Mesenchymal stem cell (in vitro differentiated cells and primary cell): ENCODE measurements around the gene MYL12A.

ENCODE experiments used
- DNase-seq: peaks from one replicate; pipeline ENCODE4 v3.0.0-alpha.2; 2013
- H2AFZ ChIP-seq: one replicate; pipeline ENCODE4 v1.6.1; 2013; ENCODE audit warnings: low read depth, mild to moderate bottlenecking, control low read depth, inconsistent platforms, low read length, moderate library complexity
- H2AK5ac ChIP-seq: 2 replicates; pipeline ENCODE4 v1.6.1; 2013; ENCODE audit warnings: low read length, moderate library complexity, mild to moderate bottlenecking, inconsistent platforms; ENCODE audit not compliant: severe bottlenecking
- H2BK120ac ChIP-seq: one replicate; pipeline ENCODE4 v1.6.1; 2013; ENCODE audit warnings: low read depth, mild to moderate bottlenecking, inconsistent platforms, low read length, moderate library complexity
- H2BK12ac ChIP-seq, 2 experiments: one replicate each; pipeline ENCODE4 v1.6.1; 2013; ENCODE audit warnings: inconsistent platforms in 2 of 2, low read length in 2 of 2, mild to moderate bottlenecking in 2 of 2, moderate library complexity in 2 of 2, control low read depth in 1 of 2
- H2BK15ac ChIP-seq: one replicate; pipeline ENCODE4 v1.6.1; 2013; ENCODE audit warnings: mild to moderate bottlenecking, low read depth, inconsistent platforms; ENCODE audit not compliant: poor library complexity, severe bottlenecking
- H2BK5ac ChIP-seq: 2 replicates; pipeline ENCODE4 v1.6.1; 2013; ENCODE audit warnings: low read depth, mild to moderate bottlenecking, low read length, control low read depth, inconsistent platforms; ENCODE audit not compliant: poor library complexity, severe bottlenecking
- H3K14ac ChIP-seq, 2 experiments: one replicate each; pipeline ENCODE4 v1.6.1; 2013; ENCODE audit warnings: inconsistent platforms in 2 of 2, low read length in 2 of 2, control low read depth in 1 of 2, mild to moderate bottlenecking in 1 of 2, moderate library complexity in 1 of 2
- H3K18ac ChIP-seq, 2 experiments: one replicate each; pipeline ENCODE4 v1.6.1; 2013; ENCODE audit warnings: inconsistent platforms in 2 of 2, low read length in 2 of 2, control low read depth in 1 of 2, low read depth in 1 of 2, mild to moderate bottlenecking in 1 of 2
- H3K23ac ChIP-seq, 2 experiments: one replicate each; pipeline ENCODE4 v1.6.1; 2013; ENCODE audit warnings: inconsistent platforms in 2 of 2, low read length in 2 of 2, mild to moderate bottlenecking in 2 of 2, moderate library complexity in 2 of 2, control low read depth in 1 of 2
- H3K27ac ChIP-seq: 2 replicates; pipeline ENCODE4 v1.5.1; 2013; ENCODE audit warnings: mild to moderate bottlenecking, moderate library complexity, low read length, control low read depth, inconsistent platforms; ENCODE audit not compliant: poor library complexity, severe bottlenecking
- H3K27me3 ChIP-seq, 2 experiments: 2 replicates each; pipeline versions ENCODE4 v1.6.1 to v1.7.0; 2013; ENCODE audit warnings: low read length in 2 of 2, mild to moderate bottlenecking in 2 of 2, moderate library complexity in 2 of 2, control low read depth in 1 of 2, inconsistent platforms in 1 of 2; ENCODE audit not compliant: control insufficient read depth in 1 of 2, insufficient read depth in 1 of 2
- H3K36me3 ChIP-seq, 2 experiments: 2 replicates each; pipeline versions ENCODE4 v1.6.1 to v1.7.0; 2013; ENCODE audit warnings: low read length in 2 of 2, control low read depth in 1 of 2, inconsistent platforms in 1 of 2, low read depth in 1 of 2, mild to moderate bottlenecking in 1 of 2; ENCODE audit not compliant: insufficient read depth in 2 of 2, control insufficient read depth in 1 of 2
- H3K4ac ChIP-seq, 2 experiments: one replicate each; pipeline ENCODE4 v1.6.1; 2013; ENCODE audit warnings: inconsistent platforms in 2 of 2, low read length in 2 of 2, mild to moderate bottlenecking in 2 of 2, moderate library complexity in 2 of 2, control low read depth in 1 of 2, low read depth in 1 of 2
- H3K4me1 ChIP-seq: 2 replicates; pipeline ENCODE4 v1.6.1; 2013; ENCODE audit warnings: low read depth, low read length, control low read depth; ENCODE audit not compliant: control insufficient read depth, insufficient read depth
- H3K4me2 ChIP-seq: 2 replicates; pipeline ENCODE4 v1.6.1; 2013; ENCODE audit warnings: low read length, mild to moderate bottlenecking, inconsistent platforms; ENCODE audit not compliant: poor library complexity, severe bottlenecking
- H3K4me3 ChIP-seq, 2 experiments: 2 replicates each; pipeline versions ENCODE4 v1.5.1 to v1.7.0; 2013; ENCODE audit warnings: low read length in 2 of 2, mild to moderate bottlenecking in 2 of 2, control low read depth in 1 of 2, low read depth in 1 of 2; ENCODE audit not compliant: insufficient read depth in 1 of 2
- H3K79me1 ChIP-seq: replicated peaks from 2 replicates; pipeline ENCODE4 v1.6.1; 2013; ENCODE audit warnings: mild to moderate bottlenecking, control low read depth, low read length, inconsistent platforms; ENCODE audit not compliant: poor library complexity, severe bottlenecking
- H3K9ac ChIP-seq: 2 replicates; pipeline ENCODE4 v1.7.0; 2013; ENCODE audit warnings: mild to moderate bottlenecking, low read length, moderate library complexity
- H3K9me3 ChIP-seq: 2 replicates; pipeline ENCODE4 v1.7.0; 2013; ENCODE audit warnings: mild to moderate bottlenecking, low read length; ENCODE audit not compliant: control insufficient read depth
- H4K8ac ChIP-seq: one replicate; pipeline ENCODE4 v1.6.1; 2013; ENCODE audit warnings: inconsistent platforms, mild to moderate bottlenecking, low read length, moderate library complexity
- H4K91ac ChIP-seq: one replicate; pipeline ENCODE4 v1.6.1; 2013; ENCODE audit warnings: mild to moderate bottlenecking, low read length, inconsistent platforms
- WGBS: methylation state at CpG from one replicate; pipeline ENCODE4 v1.1.7; 2013; ENCODE audit warnings: mixed read lengths; 5-methylcytosine and 5-hydroxymethylcytosine counted together

The MYL12A gene

DNA sequence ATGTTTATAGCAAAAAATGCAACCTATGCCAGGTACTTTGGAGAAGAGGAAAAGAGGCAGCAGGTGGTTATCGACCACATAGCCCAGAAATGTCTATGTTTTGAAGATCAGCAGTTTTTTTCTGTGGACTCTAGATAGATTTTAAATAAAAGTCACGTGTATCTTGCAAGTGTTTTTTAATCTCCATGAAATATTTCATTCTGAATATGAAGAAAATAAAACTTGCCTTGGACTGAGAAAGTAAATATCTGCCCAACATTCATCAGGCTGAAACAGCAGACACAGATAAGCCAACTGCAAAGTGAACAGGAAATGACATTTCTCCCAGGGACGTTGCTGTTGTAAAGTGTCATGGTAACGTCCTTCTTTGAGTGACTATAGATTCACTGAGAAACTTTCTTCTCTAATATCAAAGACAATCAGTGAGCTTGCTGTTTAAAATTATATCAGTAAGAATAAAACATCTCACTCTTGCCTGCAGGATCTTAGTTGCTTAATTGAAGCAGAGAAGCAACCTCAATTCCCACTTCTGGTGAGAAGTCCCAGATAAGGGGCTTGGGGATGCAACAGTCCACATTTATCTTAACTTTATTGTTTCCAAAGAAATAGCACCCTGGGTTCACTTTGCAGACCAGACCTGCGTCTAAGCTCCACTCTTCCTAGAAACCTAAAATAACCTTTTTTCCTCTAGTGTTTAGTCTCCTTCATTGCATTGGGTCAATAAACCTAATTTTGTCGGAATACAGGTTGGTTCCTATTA is 34.1 kb upstream of the MYL12A start:
- no peak overlapping the region for H3K18ac ChIP-seq
- no peak overlapping the region for H3K4ac ChIP-seq
- H2BK15ac ChIP-seq: no peak overlapping the region
- H3K14ac ChIP-seq: no peak overlapping the region
- no peaks in the 10 kb centered on the region for H3K4me1 ChIP-seq
- H2AK5ac ChIP-seq: no peak overlapping the region
- DNase-seq: peak; percentile 31
- no peaks in the 10 kb centered on the region for H3K9me3 ChIP-seq
- H3K36me3 ChIP-seq: no peaks in the 10 kb centered on the region
- no peak overlapping the region for H2BK12ac ChIP-seq
- no peaks in the 10 kb centered on the region for H3K27me3 ChIP-seq
- no peak overlapping the region for H2BK120ac ChIP-seq
- H3K4me2 ChIP-seq: no peak overlapping the region
- no peak overlapping the region for H4K8ac ChIP-seq
- H3K79me1 ChIP-seq: no peaks in the 10 kb centered on the region
- H3K27ac ChIP-seq: no peak overlapping the region
- no peak overlapping the region for H4K91ac ChIP-seq
- H3K9ac ChIP-seq: no peak overlapping the region
- H3K4me3 ChIP-seq: no peak overlapping the region
- no peak overlapping the region for H2AFZ ChIP-seq
- no peak overlapping the region for H2BK5ac ChIP-seq
- WGBS: 74% methylated on average over 3 of the region's 6 CpGs
- no peak overlapping the region for H3K23ac ChIP-seq

DNA sequence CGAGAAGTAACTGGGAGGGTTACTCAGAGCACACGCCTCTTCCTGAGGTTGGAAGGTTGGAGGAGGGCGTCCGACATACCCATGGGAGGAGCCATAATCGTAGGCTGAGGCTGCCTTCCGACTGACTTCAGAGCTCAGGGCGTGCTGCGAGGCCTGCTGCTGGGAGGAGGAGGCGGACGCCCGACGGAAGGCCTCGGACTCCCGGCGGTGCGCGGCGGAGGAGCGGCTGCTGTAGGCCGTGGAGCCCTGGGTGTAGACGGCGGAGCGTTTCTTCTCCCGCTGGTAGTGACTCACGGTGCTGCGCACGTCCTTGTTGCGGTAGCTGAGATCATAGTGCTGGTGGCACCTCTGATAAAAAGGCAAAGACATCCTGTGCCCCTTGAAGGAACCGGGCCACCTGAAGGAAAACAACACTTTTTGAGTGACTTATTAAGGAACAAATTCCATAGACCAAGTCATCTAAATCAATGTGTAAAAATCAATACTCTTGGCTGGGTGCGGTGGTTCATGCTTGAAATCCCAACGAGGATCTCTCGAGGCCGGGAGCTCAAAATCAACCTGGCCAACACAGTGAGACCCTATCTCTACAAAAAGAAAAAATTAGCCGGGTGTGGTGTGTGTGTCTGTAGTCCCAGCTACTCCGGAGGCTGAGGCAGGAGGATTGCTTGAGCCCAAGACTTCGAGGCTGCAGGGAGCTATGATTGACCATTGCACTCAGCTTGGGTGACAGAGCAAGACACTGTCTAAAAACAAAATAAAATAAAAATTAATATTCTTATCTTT is 32.6 kb upstream of the MYL12A start:
- no peak for DNase-seq
- Histone ChIP-seq H3K23ac (no peak overlapping the region), H3K9ac (no peak overlapping the region), H4K8ac (no peak overlapping the region), H2BK5ac (no peak overlapping the region), H3K36me3 (no peaks in the 10 kb centered on the region), H4K91ac (no peak overlapping the region), H2BK12ac (no peak overlapping the region), H3K4me3 (no peak overlapping the region), H2AFZ (no peak overlapping the region), H3K4ac (no peak overlapping the region), H3K4me2 (no peak overlapping the region), H3K4me1 (no peaks in the 10 kb centered on the region), H3K9me3 (no peaks in the 10 kb centered on the region), H3K14ac (no peak overlapping the region), H3K18ac (no peak overlapping the region), H3K27ac (no peak overlapping the region), H2BK120ac (no peak overlapping the region), H2BK15ac (peak overlapping the region; percentile 33), H3K27me3 (no peaks in the 10 kb centered on the region), H3K79me1 (no peaks in the 10 kb centered on the region), H2AK5ac (no peak overlapping the region)
- WGBS: 98% methylated on average over 30 of the region's 36 CpGs

DNA sequence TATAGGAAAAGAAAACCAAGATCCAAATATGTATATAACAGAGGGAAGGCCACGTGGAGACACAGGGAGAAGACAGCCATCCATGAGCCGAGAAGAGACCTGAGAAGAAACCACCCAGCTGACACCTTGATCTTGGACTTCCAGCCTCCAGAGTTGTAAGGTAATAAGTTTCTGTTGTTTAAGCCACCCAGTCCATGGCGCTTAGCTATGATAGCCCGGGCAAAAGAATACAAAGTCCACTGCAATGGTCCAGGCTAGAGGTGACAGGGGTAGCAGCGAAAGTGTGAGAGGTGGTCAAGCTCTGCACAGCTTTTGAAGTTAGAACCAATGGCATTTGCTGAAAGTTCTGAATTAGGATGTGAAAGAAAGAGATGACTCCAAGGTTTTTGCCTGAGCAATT is 30.6 kb upstream of the MYL12A start:
- H3K4me1 ChIP-seq: no peaks in the 10 kb centered on the region
- H3K36me3 ChIP-seq: no peaks in the 10 kb centered on the region
- no peak overlapping the region for H3K4me3 ChIP-seq
- H3K14ac ChIP-seq: no peak overlapping the region
- H3K4me2 ChIP-seq: no peak overlapping the region
- no peak overlapping the region for H2BK120ac ChIP-seq
- no peak for DNase-seq
- no peak overlapping the region for H4K91ac ChIP-seq
- no peak overlapping the region for H2BK12ac ChIP-seq
- H2BK15ac ChIP-seq: no peak overlapping the region
- H2BK5ac ChIP-seq: no peak overlapping the region
- H3K23ac ChIP-seq: no peak overlapping the region
- H3K9me3 ChIP-seq: no peaks in the 10 kb centered on the region
- no peak overlapping the region for H3K27ac ChIP-seq
- no peak overlapping the region for H2AFZ ChIP-seq
- no peak overlapping the region for H4K8ac ChIP-seq
- WGBS: 93% methylated on average over 5 of the region's 5 CpGs
- H3K9ac ChIP-seq: no peak overlapping the region
- H3K27me3 ChIP-seq: no peaks in the 10 kb centered on the region
- H2AK5ac ChIP-seq: no peak overlapping the region
- H3K18ac ChIP-seq: no peak overlapping the region
- H3K79me1 ChIP-seq: no peaks in the 10 kb centered on the region
- H3K4ac ChIP-seq: peak overlapping the region in 1 of 2 experiments; percentile 10

DNA sequence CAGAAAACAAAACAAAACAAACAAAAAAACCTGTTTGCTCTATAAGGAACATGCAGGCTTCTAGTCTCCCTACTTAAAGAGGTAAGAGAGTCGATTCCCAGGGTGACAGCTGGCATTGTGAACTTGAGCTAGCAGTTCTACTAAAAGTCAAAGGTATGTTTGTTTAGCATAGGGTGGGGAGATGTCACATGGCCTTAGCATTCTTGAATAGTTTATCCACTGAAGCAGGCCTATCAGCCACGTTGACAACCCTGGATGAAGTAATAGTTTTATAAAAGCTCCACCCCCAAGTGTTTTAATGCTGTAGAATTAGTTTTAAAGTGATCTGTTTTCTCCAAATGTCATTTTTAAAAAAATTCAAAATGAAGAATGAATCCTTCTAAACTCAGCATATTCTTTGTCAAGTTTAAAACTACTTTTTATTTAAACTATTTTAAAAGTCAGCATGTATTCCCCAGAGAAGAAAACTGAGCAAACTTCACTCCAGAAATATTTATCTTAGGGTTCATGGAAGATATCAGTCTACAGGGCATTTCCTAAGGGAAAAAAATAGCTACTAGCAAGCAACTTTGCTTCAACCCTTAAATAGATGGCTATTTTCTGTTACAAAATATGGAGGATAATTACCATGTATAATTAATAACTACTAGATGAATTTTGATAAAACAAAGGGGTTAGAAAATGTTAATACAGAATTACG is 29.5 kb upstream of the MYL12A start:
- 75% methylated on average over 1 of the region's 3 CpGs for WGBS

More for the DNA sequence above, 29.5 kb upstream of the MYL12A start:
- H3K9me3 ChIP-seq: no peaks in the 10 kb centered on the region
- DNase-seq: peak; percentile 12
- H3K4ac ChIP-seq: no peak overlapping the region
- no peaks in the 10 kb centered on the region for H3K79me1 ChIP-seq
- H3K4me1 ChIP-seq: no peaks in the 10 kb centered on the region
- no peak overlapping the region for H3K14ac ChIP-seq
- H3K23ac ChIP-seq: no peak overlapping the region
- H3K4me3 ChIP-seq: no peak overlapping the region
- no peak overlapping the region for H2BK5ac ChIP-seq
- H3K36me3 ChIP-seq: no peaks in the 10 kb centered on the region
- no peak overlapping the region for H2BK12ac ChIP-seq
- no peaks in the 10 kb centered on the region for H3K27me3 ChIP-seq
- H2AFZ ChIP-seq: no peak overlapping the region
- no peak overlapping the region for H2AK5ac ChIP-seq
- no peak overlapping the region for H4K8ac ChIP-seq
- peak overlapping the region; percentile 63 for H3K9ac ChIP-seq
- no peak overlapping the region for H4K91ac ChIP-seq
- no peak overlapping the region for H3K18ac ChIP-seq
- H3K4me2 ChIP-seq: no peak overlapping the region
- no peak overlapping the region for H2BK15ac ChIP-seq
- no peak overlapping the region for H2BK120ac ChIP-seq
- no peak overlapping the region for H3K27ac ChIP-seq
